ENCODE measurements around the gene OGFR.

OGFR gene

DNA sequence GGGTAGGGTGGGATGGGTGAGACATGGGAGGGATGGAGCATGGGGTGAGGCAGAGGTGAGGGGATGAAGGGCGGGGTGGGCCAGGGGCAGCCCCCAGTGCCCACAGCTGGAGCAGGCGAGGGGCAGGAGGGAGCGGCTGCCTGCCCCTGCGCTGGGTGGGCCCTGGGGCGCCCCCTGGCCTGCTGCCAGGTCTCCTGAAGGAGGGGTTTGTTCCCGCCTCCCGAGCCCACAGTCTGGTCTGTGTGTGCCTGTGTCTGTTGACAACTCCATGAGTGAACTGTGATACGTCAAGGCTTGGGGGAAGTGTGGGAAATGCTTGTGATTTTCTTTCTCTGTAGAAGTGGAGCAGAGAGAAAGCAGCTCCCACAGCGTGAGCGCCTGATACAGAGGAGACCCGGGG lies 19.2 kb upstream of the OGFR start:
- DNase-seq = no peak

DNA sequence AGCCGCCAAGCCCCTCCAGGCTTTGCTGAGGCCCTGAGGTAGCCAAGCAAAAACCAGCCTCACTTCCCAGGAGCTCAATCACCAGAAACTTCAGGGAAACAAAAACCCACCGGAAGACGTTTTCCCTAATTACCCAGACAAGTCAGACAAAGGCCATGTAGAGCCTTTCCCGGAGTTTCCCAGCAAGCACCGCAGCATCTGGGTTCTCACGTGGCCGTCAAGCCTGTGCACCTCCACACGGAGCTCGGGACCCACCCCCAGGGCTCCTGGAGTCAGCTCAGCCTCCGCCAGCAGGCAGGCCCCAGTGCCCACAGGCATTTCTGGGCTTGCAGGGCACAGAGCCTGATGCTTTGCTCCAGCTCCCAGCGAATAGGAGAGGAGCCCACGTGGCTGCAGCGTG lies 18.5 kb upstream of the OGFR start:
- no peak for DNase-seq

DNA sequence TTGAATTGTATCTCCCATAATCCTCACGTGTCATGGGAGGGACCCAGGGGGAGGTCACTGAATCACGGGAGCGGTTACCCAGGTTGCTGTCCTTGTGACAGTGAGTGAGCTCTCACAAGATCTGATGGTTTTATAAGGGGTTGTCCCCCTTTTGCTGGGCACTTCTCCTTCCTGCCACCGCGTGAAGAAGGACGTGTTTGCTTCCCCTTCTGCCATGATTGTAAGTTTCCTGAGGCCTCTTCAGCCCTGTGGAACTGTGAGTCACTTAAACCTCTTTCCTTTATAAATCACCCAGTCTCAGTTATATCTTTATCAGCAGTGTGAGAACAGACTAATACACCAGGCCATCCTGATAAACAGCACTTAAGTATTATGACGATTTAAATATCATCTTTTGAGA lies 17.3 kb upstream of the OGFR start:
- no peak for DNase-seq

DNA sequence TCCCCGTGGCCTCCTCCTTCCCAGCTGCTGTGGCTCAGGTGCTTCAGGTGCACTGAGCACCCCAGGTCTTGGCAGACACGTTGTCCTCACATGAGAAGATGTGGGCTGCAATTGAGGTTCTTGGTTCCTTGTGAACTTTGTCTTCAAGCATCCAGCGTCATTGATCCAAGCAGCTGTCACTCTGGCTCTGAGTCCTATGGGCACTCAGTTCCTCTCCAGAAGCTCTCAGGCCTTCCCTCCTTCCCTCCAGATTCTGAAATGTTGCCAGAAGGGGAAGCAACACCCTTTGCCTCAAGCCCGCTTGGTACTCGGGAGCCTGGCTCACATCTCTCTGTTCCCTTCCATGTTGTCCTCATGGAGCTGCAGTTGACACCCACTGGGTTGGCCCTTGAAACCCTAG lies 16.8 kb upstream of the OGFR start:
- DNase-seq = no peak

DNA sequence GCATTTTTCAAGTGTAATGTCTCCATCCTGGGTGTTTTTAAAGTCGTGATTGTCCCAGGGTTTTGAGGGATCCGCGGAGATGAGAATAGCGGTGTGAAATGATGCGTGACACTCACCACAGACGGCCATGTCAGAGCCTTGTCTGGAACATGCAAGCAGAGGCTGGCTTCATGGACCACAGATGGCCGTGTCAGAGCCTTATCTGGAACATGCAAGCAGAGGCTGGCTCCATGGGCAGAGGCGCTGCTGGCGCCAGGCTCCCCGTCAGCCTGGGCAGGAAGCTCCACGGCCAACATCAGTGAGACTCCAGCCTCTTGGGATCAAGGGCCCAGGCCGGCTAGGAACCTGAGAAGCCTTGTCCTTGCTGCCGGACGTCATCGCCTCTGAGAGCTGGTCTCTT lies 16.0 kb upstream of the OGFR start:
- no peak for DNase-seq

DNA sequence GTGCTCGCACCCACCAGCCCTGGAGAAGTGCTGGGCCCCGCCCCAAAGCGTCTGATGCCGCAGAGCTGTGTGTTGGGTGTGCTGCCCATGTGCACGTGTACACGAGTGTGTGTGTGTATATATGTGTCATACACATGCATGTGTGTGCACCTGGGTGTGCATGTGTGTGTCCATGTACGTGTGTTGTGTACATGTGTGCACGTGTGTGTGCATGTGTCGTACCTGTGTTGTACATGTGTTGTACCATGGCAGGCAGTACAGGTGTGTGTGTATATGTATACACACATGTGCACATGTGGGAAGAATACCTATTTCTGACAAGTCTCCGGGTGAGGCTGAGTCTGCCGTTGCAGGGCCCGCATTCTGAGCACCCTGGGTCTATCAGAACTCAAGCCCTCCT lies 14.6 kb upstream of the OGFR start:
- no peak for DNase-seq

DNA sequence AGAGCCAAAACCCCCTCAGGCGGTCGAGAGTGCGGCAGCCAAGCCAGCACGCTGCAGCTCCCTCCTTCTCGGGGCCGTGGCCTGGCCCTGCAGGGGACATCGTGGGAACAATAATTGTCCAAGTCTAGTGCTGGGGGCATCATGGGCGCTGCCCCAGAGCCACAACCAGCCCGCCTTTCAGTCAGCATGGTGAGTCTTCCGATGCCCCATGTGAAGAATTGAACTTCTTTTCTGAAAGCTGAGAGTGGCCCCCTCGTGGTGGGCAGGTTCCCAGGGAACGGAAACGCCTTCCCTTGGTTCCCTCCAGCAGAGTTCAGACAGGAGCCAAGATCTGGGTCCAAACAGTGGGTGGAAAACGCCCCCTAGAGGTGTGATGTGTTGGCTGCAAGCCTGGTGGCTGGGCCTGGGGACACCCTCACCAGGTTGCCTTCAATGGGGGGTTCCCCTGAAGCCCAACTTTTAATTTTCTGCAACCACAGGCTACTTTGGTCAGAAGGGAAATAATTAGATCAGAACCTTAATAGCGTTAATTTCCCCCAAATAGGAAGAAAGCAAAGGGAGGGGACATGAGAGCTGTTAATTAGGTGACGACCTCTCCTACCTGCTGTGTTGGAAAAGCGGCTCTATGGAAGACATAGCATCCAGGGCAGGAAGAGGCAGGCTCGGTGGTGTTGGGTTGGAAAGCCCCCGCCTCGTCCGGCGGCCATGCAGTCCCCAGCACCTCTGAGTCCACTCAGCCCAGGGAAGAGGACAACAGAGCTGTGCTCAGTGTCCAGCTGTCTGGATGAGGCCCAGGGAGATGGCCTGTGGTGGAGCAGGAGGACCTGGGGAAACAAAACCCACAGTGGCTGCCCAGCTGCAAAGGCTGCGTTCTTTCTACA lies 13.1 kb upstream of the OGFR start:
- DNase-seq = peak; percentile 90

DNA sequence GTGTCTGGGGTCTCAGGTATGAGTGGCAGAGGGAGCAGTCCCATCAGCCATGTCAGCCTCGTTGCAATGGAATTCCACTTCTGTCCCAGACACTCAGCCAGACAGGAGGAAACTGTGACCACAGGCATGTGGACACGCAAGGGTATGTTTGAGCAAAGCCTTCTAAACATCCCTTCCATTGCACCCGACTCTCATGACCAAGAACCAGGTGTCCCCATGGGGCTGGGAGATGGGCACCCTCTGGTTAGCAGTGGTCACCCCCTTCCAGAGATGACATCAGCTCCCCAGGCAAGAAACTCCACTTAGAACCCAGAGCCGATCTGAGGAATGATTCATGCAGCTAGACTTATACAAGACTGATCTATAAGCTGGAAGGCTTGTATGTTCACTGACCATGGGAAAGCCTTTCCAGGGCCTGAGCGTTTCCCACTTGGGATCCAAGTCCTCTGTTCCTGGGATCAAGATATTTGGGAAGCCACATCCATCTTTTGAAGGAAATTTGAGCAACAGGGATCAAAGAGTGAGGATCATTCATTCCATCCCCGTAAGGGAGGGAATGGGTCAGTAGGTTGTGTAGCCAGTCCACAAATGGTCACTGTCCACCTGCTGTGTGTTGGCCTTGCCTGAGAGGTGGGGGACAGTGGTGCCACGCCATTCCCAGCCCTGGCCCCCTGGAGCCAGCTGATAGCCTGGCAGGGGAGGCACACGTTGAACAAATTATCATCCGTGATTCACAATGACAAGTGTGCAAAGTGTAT lies 12.3 kb upstream of the OGFR start:
- DNase-seq = peak; percentile 51

DNA sequence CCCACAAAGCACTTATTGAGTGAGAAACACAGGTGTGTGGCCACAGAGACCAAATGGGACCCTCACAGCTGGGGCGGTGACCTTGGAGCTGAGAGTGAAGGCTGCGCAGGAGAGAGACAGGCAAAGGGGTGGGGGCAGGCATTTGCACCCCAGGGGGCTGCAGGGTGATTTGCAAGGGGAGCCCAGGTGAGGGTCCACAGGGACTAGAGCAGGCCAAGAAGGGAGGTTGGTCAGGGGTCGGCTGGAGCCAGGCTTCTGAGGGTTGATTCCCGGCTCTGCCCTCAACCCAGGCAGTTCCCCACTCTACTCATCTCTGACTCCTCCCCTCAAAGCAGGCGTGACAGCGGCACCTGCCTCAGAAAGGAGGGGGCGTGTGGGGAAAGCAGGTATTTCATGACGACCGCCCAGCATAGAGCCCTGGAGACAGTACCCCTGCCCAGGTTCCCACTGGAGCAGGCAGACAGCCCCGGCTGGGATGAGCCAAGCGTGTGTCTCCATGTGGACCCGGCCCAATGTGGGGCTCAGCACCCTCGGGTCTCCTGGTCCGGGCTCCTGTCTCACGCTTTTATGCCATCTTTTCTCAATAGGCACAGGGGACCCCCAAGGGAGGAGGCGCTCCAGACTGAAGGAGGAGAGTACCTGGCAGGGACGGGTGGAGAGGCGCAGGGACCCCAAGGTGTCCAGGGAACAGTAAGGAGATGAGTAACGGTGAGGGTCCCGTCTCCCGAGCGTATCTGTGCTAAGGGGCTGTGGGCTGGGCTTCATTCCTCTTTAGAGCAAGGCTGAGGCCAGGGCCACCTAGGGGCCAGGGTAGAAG lies 11.5 kb upstream of the OGFR start:
- no peak for DNase-seq

DNA sequence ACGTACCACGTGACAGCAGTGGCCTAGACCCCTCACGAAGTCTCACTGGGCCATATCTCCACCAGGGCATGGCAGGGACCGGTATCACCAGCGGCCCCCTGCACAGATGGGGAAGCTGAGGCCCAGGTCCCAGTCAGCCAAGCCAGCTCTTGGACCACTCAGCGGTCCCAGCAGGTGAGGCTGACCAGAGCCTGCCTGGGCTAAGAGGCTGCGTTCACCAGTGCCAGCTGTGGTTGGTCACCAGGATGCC lies 11.0 kb upstream of the OGFR start:
- DNase-seq = no peak

DNA sequence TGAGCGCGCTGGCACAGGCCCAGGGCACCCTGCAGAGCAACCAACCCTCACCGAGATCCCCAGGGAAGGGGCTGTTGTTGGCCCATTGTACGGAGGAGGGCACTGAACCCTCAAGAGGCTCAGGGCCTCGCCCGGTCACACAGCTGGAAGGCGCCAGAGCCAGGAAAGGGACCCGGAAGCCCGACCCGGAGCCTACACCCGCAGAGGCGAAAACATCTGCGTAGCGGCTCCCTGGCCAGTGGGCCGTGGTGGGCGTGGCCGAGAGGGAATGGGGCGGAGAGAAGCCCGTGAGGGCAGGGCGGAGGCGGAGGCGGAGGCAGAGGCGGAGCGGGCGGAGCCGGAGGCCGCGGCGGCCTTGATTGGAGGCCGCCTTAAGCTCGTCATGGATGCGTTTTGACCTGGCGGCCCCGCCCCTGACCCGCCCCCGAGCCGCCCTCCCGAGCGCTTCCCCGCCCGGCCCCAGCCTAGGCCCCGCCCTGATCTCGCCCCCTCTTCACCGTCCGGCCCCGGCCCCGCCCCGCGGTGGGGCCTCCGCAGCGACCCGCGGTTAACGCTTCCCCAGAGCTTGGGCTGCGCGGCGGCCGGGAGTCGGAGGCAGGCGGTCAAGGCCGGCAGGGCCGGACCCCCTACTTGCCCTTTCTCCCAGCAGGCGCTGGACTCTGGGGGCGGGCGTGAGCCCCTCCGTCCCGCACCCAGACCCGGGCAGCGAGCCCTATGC lies 10.5 kb upstream of the OGFR start:
- DNase-seq = peak; percentile 96

DNA sequence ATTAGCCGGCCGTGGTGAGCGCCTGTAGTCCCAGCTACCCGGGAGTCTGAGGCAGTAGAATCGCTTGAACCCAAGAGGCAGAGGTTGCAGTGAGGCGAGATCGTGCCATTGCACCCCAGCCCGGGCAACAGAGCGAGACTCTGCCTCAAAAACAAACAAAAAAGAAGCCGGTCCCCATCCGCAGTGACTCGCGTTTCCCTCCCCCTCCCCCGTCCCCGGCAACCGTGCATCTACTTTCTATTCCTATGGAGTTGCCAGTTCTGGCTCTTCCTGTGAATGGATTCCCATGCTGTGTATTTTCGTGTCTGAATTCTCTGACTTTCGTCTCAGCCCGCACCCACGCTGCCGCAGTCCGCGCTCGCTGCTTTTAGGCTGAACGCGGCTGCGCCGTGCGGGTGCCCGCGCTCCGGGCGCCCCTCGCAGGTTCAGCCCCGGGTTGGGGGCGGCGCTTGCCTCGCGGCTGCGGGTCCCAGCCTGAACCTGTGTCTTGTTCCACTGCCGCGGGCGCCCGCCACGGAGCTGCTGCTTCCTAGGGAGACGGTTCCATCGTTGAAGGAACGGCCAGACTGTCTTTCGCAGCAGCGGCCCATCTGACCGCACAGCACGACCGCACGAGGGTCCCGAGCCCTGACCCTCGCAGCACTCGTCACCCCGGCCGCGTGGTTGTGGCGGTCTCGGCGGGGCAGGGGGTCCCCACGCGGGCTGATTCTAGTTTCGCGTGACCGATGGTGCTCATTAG lies 9.4 kb upstream of the OGFR start:
- DNase-seq = peak; percentile 45

DNA sequence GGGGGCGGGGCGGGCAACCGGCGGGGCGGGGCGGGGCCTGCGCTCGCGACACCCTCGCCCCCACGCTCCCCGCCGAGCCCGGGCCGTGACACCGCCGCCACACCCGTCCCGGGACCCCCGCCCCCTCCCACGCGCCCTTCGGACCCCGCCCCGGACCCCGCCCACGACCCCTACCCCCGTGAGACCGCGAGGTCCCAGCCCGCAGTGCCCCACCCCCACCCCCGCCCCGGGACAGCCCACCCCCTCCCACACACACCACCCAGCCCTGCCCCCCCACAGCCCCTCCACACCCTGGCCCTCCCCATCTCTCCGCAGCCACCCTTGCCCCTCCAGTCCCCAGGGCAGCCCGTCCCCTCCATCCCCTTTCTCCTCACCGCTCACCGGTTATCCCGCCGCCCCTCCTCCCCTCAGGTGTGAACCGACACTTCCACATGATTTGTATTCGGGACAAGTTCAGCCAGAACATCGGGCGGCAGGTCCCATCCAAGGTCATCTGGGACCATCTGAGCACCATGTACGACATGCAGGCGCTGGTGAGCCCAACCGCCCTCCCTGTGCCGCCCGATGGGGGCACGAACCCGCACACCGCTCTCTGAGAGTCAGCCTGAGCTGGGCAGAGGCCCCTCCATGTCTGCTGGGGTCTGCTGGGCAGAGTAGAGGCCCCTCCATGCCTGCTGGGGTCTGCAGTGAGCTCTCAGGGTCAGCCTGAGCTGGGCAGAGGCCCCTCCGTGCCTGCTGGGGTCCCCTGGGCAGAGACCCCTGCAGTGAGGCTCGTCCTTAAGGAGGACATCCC lies 7.7 kb upstream of the OGFR start:
- DNase-seq = no peak

DNA sequence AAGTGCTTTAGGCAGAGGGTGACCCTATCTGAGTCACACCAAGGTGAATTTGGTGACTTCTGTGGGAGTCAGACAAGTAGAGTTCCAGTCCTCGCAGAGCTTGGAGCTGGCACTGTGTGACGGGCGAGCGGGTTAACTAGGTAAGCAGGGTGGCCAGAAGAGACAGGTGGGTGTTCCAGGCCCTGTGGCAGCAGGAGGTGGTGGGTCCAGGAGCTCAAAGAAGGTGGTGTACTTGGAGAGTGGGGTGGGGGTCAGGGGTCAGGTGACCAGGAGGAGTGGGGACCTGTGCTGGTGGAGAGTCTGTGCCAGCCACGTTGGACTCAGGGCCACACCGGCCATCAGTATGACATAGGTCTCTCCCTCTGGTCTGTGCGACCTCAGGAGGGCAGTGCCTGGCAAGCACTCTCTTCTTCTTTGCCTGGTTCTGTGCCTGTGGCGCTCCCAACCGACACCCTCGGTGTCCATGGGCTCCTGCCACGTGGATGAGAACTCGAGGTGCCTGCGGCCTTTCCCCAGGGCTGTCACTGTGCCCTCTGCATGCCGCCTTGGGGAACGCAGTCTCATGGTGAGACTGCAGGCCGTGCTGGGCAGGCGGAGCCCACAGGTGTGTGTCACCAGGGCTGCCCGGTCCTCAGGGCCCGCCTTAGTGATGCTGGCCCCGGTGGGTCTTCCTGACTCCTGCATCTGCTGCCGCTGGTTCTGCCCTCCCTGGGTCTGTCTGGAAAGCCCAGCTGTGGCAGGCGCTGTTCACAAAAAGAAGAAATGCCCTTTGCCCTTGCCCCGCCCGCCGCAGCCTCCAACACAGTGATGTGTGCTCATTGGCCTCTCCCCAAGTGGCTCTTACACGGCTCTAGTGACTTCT lies 6.7 kb upstream of the OGFR start:
- no peak for DNase-seq

DNA sequence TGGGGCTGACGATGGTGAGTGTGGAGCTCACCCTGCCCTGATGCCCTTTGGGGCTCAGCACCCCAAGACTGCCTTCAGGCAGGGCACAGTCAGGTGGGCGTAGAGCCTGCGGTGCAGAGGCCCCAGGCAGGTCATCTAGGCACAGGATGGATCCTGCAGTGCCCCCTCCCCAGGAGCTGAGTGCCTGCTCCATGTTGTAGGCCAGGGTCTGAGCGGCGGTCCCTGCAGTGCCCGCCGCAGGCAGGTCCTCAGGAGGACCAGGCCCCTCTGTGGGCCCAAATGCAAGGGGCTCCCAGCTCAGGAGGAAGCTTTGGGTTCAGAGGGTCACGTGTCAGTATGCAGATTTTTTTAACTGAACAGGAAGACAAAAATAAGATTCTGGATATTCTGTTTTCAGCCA lies 5.6 kb upstream of the OGFR start:
- no peak for DNase-seq

DNA sequence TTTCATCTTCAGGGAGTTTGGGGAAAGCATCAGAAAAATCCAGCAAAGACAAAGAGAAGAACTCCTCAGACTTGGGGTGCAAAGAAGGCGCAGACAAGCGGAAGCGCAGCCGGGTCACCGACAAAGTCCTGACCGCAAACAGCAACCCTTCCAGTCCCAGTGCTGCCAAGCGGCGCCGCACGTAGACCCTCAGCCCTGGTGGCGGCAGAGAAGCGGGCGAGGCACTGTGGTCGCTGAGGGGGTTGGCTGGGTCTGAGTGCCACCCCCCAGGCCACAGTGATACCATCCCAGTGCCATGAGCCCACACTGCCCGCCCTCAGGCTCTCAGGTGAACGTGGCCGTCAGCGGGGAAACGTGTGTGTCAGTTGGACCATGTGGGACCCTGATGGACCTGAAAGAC lies 5.2 kb upstream of the OGFR start:
- DNase-seq = no peak

DNA sequence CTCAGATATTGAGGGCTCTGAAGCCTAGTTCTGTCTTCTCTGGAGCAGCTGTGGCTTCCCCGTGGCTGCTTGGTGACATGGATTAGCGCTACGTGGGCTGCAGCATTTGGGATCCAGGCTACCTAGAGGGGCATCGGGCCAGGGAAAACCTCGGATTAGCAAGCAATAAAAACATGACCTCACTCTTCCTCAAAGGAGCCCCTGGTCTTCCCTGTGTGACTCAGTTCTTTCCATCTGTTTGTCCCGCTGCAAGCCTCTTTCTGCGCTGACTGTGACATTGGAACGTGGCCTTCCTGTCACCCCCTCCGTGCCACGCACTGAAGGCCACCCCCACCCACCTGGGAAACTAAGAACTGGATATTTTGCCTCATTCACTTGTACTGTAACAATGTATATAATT lies 4.8 kb upstream of the OGFR start:
- no peak for DNase-seq

DNA sequence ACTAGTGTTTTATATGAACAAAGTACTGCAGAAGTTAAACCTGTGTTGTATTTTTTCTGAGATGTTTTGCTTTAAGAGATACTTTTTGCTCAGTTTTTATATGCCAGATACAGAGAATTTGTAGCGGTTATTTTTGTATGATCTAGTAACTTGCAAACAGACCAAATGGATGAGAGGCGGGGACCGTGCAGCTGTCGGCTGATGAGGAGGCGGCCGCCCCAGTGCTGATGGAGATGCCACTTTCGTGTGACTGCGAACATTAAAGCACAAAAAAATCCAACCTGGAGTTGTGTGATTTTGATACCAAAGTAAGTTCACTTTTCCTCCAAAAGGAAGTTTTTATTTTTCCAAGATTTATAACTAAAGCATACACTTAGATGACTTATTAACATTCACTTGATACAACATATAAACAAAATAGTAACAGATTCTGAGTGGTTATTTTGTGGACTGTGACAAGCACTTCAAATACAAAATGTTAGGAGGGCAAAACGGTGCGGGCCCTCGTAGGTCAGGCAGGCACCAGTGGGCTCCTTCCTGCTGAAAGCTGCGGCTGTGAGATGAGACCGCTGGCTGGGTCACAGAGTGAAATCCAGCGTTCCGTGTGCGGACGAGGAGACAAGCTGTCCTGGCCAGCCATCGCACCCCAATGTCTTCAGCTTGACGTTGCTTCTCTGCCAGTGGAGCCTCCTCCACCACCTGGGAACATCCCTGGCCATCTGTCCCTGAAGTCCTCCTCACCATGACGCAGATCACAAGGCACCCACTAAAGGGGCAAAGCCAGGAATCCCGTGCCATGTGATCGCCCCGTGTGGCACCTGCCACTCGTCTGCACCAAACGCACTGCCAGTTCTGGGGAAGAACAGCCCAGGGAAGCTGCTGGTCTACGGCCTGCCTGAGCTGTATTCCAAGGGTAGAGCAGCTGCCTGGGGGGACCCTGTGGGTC lies 4.0 kb upstream of the OGFR start:
- DNase-seq = no peak

DNA sequence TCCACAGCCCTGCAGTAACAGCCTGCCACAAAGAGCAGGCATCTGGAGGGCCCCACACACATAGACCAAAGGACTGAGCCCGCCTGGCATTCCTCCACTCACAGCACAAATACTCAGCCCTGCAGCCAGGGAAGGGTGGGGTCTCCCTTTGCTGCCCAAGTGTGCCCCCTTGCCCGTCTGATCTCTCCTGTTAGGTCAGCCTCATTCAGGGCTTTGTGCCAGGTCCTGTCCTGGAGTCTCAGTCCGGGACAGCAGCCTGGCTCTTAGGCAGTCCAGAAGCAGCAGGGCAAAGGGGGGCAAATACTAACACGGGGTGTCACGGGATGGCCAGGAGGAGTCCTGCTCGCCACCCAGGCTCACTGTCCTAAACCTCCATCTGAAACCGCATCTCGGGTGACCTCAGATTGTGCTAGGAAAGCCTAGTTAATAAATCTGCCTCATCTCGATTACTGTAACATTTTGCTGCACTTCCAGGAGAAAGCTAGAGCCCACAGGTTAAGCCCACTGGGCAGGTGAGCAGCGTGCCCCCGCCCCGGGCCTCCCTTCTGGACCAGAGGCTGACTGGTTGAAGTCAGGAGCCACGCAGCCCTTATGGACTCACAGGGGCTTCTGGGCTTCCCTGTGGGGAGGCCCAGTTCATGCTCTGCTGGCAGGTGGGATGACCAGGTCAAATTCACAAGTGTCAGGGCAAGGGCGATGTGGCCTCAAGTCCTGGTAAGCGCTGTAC lies 3.2 kb upstream of the OGFR start:
- no peak for DNase-seq

Measured in fibroblast of skin of right quadriceps (primary cell).